GM18951 (cell line): ENCODE results near the gene PRSS37.
"Not testable (repeated sequence)": the region's sequence is repeated elsewhere in the genome, so short reads cannot be mapped to it uniquely, and the experiment has no call there.

ENCODE experiments used
- POLR2A ChIP-seq: IDR thresholded peaks from 4 replicates; pipeline ENCODE4 v1.6.1; 2011; ENCODE audit warnings: mild to moderate bottlenecking; ENCODE audit not compliant: insufficient read length, insufficient read depth; ENCODE audit errors: extremely low read depth
- in situ Hi-C: fragments of 300-500 bp; cut with MboI; formaldehyde crosslinking; loops from one replicate; pipeline ENCODE4 v1.12.0; 2022; ENCODE audit warnings: low sequenced_read_pairs, mixed read lengths, inconsistent platforms; ENCODE audit not compliant: unreplicated experiment

PRSS37 gene

DNA sequence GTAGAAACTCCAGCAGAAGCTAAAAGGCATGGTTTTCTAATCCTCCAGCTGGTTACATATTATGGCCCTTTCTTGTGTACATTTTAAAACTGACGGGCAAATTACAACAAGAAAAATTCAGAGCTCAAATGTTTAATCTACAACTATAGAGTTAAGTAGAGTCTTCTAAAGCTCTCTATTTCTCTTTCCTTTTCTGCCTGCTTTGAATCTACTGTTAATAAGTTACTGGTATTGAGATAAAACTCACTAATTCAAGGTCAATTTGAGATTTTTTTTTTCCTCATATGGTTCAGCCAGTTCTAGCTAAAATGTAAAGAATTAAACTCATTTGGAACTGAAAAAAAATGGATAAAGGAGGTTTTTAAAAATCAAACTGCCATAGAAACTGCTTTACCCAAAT is 1.6 kb upstream of the PRSS37 start:
- no peak for TF ChIP-seq POLR2A
- in situ Hi-C loops, result no loop called here

DNA sequence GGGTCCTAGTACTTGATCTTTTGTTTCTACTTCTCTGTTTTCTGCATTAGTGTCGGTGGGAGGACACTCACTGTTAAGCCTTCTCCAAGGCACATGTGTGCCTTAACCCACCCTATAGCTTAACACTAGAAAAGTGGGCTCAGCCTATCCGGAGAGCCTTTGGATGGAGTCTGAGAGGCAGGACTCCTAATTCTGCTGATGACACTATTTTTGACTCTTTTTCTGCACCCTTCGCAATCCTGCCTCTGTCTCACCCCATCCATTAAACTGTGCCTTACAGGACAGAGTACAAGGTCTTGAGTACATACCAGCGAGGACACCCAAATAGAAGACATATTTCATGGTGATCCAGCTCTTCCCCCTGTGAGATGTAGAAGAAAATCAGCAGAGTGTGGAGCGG is 577 bp downstream of the PRSS37 start:
- TF ChIP-seq POLR2A, result no peak
- in situ Hi-C loops, result no loop called here

DNA sequence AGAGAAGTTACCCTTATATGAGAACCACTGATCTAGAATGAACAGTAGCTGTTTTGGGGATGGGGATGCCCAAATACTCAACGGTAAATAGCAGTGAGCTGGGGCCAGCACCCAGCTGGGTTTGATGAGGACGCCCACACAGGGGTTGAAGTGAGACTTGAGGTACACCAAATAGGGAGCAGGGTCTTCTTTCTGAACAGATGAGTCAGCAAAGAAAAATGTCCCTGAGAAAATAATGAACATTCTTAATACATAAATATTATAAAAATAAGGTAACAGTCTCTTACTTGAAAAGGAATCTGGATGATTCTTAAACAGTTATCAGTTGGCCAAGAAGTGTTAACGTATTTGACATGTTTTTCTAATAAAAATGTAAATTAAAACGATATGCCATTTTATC is 2.0 kb downstream of the PRSS37 start:
- in situ Hi-C loops, result no loop called here
- TF ChIP-seq POLR2A, result no peak

DNA sequence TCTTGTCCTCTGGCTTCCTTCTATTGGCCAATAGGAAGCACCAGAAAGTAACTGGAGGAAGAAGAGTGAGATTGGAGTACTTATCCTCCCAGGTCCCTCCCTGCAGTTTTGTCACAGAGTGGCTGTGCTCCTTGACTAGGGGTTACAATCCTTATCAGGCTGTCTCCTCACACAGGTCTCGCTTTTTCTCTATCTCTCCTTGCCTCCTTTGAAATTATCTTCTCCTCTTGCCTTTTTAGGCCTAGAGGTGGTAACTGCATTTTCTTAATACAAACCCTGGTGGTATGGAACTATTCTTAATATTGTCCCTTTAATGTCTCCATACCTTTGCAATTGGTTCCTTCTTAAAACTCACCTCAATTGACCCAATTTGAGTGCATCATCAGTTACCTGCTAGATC is 2.7 kb downstream of the PRSS37 start:
- in situ Hi-C loops, result no loop called here
- TF ChIP-seq POLR2A, result no peak

DNA sequence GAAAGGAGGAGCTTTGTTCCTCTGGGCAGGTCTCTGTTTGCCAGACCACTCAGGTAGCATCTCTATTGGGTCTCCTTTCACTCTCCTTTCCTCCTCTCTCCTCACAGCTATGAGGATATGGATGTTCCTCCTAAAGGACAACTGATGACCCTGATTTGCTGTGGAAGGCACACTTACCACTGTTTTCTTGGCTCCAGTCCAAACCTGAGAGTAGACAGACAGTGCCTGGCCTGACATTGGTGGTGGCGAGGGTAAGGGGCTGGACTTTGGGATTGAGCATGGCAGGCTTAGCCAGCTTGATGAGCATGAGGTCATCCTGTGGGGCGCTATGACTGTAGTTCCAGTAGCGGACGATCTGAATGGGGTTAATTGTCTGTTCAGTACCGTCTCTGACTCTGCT is 3.6 kb downstream of the PRSS37 start:
- in situ Hi-C loops, result no loop called here

DNA sequence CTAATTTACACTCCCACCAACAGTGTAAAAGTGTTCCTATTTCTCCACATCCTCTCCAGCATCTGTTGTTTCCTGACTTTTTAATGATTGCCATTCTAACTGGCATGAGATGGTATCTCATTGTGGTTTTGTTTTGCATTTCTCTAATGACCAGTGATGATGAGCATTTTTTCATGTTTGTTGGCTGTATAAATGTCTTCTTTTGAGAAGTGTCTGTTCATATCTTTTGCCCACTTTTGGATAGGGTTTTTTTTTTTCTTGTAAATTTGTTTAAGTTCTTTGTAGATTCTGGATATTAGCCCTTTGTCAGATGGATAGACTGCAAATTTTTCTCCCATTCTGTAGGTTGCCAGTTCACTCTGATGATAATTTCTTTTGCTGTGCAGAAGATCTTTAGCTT is 18.9 kb downstream of the PRSS37 start:
- in situ Hi-C loops, result not testable (repeated sequence)

More for the DNA sequence above, 3.6 kb downstream of the PRSS37 start:
- no peak for TF ChIP-seq POLR2A

DNA sequence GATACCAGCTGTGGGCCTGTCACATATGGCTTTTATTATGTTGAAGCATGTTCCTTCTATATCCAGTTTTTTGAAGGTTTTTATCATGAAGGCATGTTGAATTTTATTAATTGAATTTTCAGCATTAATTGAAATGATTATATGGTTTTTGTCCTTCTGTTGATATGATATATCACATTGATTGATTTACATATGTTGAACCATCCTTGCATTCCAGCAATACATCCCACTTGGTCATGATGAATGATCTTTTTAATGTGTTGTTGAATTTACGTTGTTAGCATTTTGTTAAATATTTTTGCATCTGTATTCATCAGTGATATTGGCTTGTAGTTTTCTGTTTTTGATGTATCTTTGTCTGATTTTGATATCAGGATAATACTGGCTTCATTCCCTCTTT is 21.2 kb downstream of the PRSS37 start:
- TF ChIP-seq POLR2A, result no peak

DNA sequence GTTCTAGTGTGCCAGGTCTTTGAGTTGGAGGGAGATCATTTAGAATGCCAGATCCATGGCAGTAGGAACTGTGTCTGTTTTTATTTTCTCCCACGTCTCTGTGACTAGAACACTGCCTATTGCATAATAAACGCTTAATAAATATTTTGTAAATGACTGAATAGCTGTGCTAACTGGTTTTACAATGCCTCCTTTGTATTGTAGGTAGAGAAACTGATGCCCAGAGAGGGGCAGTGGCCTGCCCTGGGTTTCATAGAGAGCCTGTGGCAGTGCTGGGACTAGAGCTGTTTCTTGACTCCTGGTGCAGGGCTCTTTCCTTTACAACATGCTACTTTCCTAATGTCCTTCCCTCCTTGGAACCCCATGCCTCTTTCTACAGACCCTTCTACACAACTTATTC is 48.8 kb downstream of the PRSS37 start:
- no peak for TF ChIP-seq POLR2A
- in situ Hi-C loops, result no loop called here

More for the DNA sequence above, 21.2 kb downstream of the PRSS37 start:
- in situ Hi-C loops, result no loop called here

DNA sequence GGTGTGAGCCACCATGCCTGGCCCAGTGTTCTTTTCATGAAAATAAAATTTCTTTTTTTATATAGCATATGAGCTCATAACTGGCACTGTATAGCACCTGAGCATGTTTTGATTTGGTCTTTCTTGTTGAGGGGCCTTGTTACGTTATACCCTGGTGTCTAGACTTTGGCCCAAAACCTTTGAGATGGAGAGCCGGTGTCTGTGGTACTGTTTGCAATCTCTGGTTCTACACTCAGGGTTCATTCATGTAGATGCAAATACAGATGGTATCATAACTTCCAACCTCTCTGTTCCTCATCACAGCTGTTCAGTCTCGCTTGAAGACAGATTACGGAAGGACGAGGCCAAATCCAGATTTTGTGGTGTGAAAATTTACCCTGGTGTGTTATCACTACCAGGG is 51.4 kb downstream of the PRSS37 start, which contains the start of gene TAS2R5:
TAS2R5 (plus strand) TSS at position 301 of the 400 bp plus-strand sequence. CDS start 145 bp downstream, outside the sequence.
- TF ChIP-seq POLR2A, result no peak
- in situ Hi-C loops, result no loop called here

DNA sequence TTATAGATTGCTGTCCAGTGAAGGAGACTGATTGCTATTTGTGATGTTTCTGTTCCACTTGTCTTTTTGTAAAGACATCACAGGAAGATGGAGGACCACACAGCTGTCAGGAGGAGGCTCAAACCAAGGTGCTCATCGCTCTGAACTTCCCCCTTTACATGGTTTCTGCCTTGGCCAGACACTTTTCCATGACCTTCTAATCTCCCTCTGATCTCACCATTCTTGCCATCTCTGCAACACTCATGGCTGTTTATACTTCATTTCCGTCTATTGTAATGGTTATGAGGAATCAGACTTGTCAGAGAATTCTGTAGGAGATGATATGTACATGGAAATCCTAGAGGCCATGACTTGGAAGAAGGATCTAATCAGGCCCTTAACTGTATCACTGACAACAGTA is 53.0 kb downstream of the PRSS37 start:
- TF ChIP-seq POLR2A, result no peak
- in situ Hi-C loops, result no loop called here
